ENCODE data around the gene PLK3. TPM values are rescaled to one million over a fixed set of nuclear protein-coding genes. Genes with fewer than 3 reads are reported as not detected.

The PLK3 gene
- total and polyA plus RNA-seq, 9 of the 15 experiments (the other 6 are each of a cell fraction or from before 2014, with no cell fraction given) = 0.52 to 22.7 (median 11.0) TPM

DNA sequence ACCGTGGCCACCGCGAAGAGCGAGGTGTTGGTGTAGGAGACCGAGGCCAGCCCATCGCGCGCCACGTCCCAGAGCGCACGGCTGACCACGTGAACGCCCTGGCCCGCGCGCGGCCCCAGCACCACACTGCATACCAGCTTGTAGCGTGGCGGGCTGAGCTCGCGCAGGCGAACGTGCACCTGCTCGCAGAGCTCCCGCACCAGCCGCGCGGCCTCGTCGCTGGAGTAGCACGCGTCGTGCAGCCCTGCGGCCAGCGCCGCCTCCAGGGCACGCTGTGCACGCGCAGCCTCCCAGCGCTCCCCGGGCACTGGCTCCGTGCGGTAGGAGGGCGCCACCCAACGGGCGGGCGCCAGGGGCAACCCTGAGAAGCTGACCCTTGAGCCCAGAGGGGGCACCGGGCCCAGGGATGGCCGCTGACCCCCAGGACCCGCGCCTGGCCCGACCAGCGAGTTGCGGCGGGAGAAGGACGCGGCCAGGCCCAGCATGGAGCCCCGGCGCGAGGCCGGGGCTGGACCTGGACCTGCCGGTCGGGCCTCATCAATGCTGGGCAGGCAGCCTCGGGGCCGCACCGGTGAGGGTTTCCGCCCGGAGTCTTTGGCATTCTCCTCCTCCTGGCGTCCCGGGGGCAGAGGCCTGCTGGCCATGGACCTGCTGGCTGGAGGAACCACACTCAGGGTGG, 6.0 kb downstream of the PLK3 start:
- no TSS peak for BruUV-seq (replicated peaks)
- no peak for ATAC-seq
- H4K20me1 ChIP-seq (replicated peaks; ENCODE audit: control insufficient read depth, insufficient read depth, low read length) = no peaks in the 10 kb centered on the region
- peaks cover 5% of the 10 kb centered on the region for H3K9me1 ChIP-seq (ENCODE audit: control insufficient read depth, insufficient read depth, low read length)
- POLR2A ChIA-PET = interaction anchor here (0.6 to 16.9 kb wide), 7 partner anchors 13 to 243 kb away, joined by 3 to 594 read pairs (median 5); no protein-coding TSS in a partner anchor
- peaks cover 27% of the 10 kb centered on the region for H3K79me2 ChIP-seq (ENCODE audit: control insufficient read depth, insufficient read depth, low read length)
- no peak overlapping the region; the same call in 1 of the 2 replicates for H2AFZ ChIP-seq (ENCODE audit: low read depth, low read length)
- peak overlapping the region; percentile 100 for H3K27ac ChIP-seq (ENCODE audit: extremely low read depth, low read depth, low read length)
- no peak overlapping the region for H3K4me3 ChIP-seq
- intact Hi-C loops (cut with micrococcal nuclease) = loop anchor here (10.0 kb wide), 1 partner anchor 171 kb away; no protein-coding TSS in a partner anchor
- 98% methylated on average over 41 of the region's 70 CpGs for WGBS (ENCODE audit: insufficient coverage, low coverage, missing lambda C conversion rate)
- FAIRE-seq = no peak
- DNase-seq (ENCODE audit: extremely low read depth in 1 of 4, low spot score in 3 of 4) = no peak
- peak overlapping the region; percentile 80 for H3K4me2 ChIP-seq (ENCODE audit: insufficient read depth, low read length)
- H3K27me3 ChIP-seq (ENCODE audit: control insufficient read depth in 2 of 2, insufficient read depth in 2 of 2, low read length in 2 of 2) = no peaks in the 10 kb centered on the region; a peak in 1 of 5 replicates
- peaks cover 61 to 78% of the 10 kb centered on the region in 2 experiments for H3K4me1 ChIP-seq (replicated peaks in 1 of 2; ENCODE audit: control insufficient read depth in 2 of 2, insufficient read depth in 2 of 2, low read length in 2 of 2)
- H3K36me3 ChIP-seq (ENCODE audit: control insufficient read depth, insufficient read depth, low read length) = peaks cover 52% of the 10 kb centered on the region
- H3K9ac ChIP-seq (ENCODE audit: insufficient read depth in 1 of 2, low read depth in 2 of 2, low read length in 2 of 2) = peak overlapping the region; percentile 86 to 92
- H3K9me3 ChIP-seq (replicated peaks; ENCODE audit: control insufficient read depth, insufficient read depth, low read depth, low read length) = no peaks in the 10 kb centered on the region
- CTCF ChIA-PET (ENCODE audit: low intra/inter-chr PET ratio) = no interaction called here
- in situ Hi-C loops (cut with MboI) = loop anchor here (10.0 kb wide), 1 partner anchor 689 kb away; the partner anchor contains the start of gene TESK2
- no peak for TF ChIP-seq SMAD1 (IDR thresholded peaks at IDR 0.05; ENCODE audit: low read depth, low read length, partially characterized antibody)
- TF ChIP-seq RBFOX2 (IDR thresholded peaks at IDR 0.05; ENCODE audit: low read depth, low read length) = peak; percentile 83
- TF ChIP-seq RBM15 (IDR thresholded peaks at IDR 0.05; ENCODE audit: insufficient read depth, low read length) = no peak
- TF ChIP-seq HNRNPL (IDR thresholded peaks at IDR 0.05; ENCODE audit: low read depth, low read length) = peak; percentile 85; the same call in 1 of the 2 replicates
- no peak for TF ChIP-seq NELFE (IDR thresholded peaks at IDR 0.05; ENCODE audit: insufficient read depth, insufficient read length)
- TF ChIP-seq, protein P1, sequence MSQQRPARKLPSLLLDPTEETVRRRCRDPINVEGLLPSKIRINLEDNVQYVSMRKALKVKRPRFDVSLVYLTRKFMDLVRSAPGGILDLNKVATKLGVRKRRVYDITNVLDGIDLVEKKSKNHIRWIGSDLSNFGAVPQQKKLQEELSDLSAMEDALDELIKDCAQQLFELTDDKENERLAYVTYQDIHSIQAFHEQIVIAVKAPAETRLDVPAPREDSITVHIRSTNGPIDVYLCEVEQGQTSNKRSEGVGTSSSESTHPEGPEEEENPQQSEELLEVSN (IDR thresholded peaks at IDR 0.05; ENCODE audit: borderline replicate concordance in 1 of 2, extremely low read depth in 1 of 2, insufficient read depth in 1 of 2, insufficient read length in 1 of 2, low read depth in 1 of 2, low read length in 1 of 2, poor library complexity in 1 of 2, severe bottlenecking in 1 of 2) = peak in 1 of 2 experiments; percentile 18
- TF ChIP-seq PHTF2 (CRISPR knock-in tag; IDR thresholded peaks at IDR 0.05) = no peak
- TF ChIP-seq, protein P2, sequence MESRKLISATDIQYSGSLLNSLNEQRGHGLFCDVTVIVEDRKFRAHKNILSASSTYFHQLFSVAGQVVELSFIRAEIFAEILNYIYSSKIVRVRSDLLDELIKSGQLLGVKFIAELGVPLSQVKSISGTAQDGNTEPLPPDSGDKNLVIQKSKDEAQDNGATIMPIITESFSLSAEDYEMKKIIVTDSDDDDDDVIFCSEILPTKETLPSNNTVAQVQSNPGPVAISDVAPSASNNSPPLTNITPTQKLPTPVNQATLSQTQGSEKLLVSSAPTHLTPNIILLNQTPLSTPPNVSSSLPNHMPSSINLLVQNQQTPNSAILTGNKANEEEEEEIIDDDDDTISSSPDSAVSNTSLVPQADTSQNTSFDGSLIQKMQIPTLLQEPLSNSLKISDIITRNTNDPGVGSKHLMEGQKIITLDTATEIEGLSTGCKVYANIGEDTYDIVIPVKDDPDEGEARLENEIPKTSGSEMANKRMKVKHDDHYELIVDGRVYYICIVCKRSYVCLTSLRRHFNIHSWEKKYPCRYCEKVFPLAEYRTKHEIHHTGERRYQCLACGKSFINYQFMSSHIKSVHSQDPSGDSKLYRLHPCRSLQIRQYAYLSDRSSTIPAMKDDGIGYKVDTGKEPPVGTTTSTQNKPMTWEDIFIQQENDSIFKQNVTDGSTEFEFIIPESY (CRISPR knock-in tag; IDR thresholded peaks at IDR 0.05) = peak; percentile 98
- TF ChIP-seq ZNF143 (CRISPR knock-in tag; IDR thresholded peaks at IDR 0.05) = 0 out of 2 replicates have a peak, but pooled peaks have one; percentile 28
- no peak for TF ChIP-seq NEUROD1 (IDR thresholded peaks at IDR 0.05; ENCODE audit: borderline replicate concordance, low read depth, low read length, partially characterized antibody)
- TF ChIP-seq JUN (IDR thresholded peaks at IDR 0.05; ENCODE audit: borderline replicate concordance, low read depth, low read length) = no peak
- TF ChIP-seq JUN (CRISPR knock-in tag; IDR thresholded peaks at IDR 0.05; ENCODE audit: borderline replicate concordance) = 0 out of 2 replicates have a peak, but pooled peaks have one; percentile 45
- no peak for TF ChIP-seq RCOR1 (IDR thresholded peaks at IDR 0.05; ENCODE audit: borderline replicate concordance in 1 of 2, low read depth in 2 of 2, low read length in 2 of 2)
- no peak for TF ChIP-seq SLC30A9 (CRISPR knock-in tag; IDR thresholded peaks at IDR 0.05)
- peak; percentile 22 for TF ChIP-seq CCNT2 (IDR thresholded peaks at IDR 0.05; ENCODE audit: borderline replicate concordance, extremely low read depth, insufficient read length, low read depth, low read length)
- TF ChIP-seq ZC3H8 (IDR thresholded peaks at IDR 0.05) = no peak
- TF ChIP-seq PRPF4 (IDR thresholded peaks at IDR 0.05; ENCODE audit: insufficient read depth, low read depth, low read length, poor library complexity, severe bottlenecking) = peak; percentile 76
- TF ChIP-seq FIP1L1 (IDR thresholded peaks at IDR 0.05; ENCODE audit: low read depth, low read length, poor library complexity, severe bottlenecking) = peak; percentile 73
